Hypothalamus (tissue), 51 donors: ENCODE data around the gene AKAP12.
"Not testable (repeated sequence)": the region's sequence is repeated elsewhere in the genome, so short reads cannot be mapped to it uniquely, and the experiment has no call there.

Experiments used
- DNase-seq, 51 donors: peaks; one replicate each; lab custom pipeline; 2025; lab: John Stamatoyannopoulos, UW

Gene AKAP12

GRCh38 chr6:151374036-151374683 is 134.4 kb downstream of the AKAP12 start:
- DNase-seq: no peak

- no peak for DNase-seq
These were observed 136.1 kb downstream of the AKAP12 start for GRCh38 chr6:151375833-151376232.

GRCh38 chr6:151376440-151376839 is 136.7 kb downstream of the AKAP12 start:
- no peak for DNase-seq

GRCh38 chr6:151377095-151377494 is 137.3 kb downstream of the AKAP12 start:
- DNase-seq: no peak

- peak in 12 of 51 donors; percentile 3 to 24 (median 10) for DNase-seq
These were observed 140.4 kb downstream of the AKAP12 start for GRCh38 chr6:151379933-151380847.

- no peak for DNase-seq
These were observed 141.1 kb downstream of the AKAP12 start for GRCh38 chr6:151380848-151381205.

GRCh38 chr6:151381722-151382121 is 142.0 kb downstream of the AKAP12 start:
- DNase-seq: no peak

- DNase-seq: not testable (repeated sequence)
These were observed 142.9 kb downstream of the AKAP12 start for GRCh38 chr6:151382631-151383030.

- DNase-seq: no peak
These were observed 144.4 kb downstream of the AKAP12 start for GRCh38 chr6:151384151-151384550.

- no peak for DNase-seq
These were observed 145.4 kb downstream of the AKAP12 start for GRCh38 chr6:151385177-151385576.

- no peak for DNase-seq
These were observed 147.6 kb downstream of the AKAP12 start for GRCh38 chr6:151387175-151387970.

GRCh38 chr6:151388236-151388635 is 148.5 kb downstream of the AKAP12 start:
- no peak for DNase-seq

GRCh38 chr6:151388997-151389617 is 149.3 kb downstream of the AKAP12 start:
- DNase-seq: peak in 1 of 51 donors; percentile 79

GRCh38 chr6:151389618-151390275 is 150.0 kb downstream of the AKAP12 start:
- peak in 39 of 51 donors; percentile 17 to 89 (median 53) for DNase-seq

GRCh38 chr6:151390276-151390850 is 150.6 kb downstream of the AKAP12 start:
- peak; percentile 61 to 98 (median 95) for DNase-seq

GRCh38 chr6:151390851-151391470 is 151.2 kb downstream of the AKAP12 start:
- DNase-seq: peak in 50 of 51 donors; percentile 32 to 90 (median 64)

GRCh38 chr6:151391471-151392413 is 152.0 kb downstream of the AKAP12 start, which contains the start of gene ZBTB2:
Gene ZBTB2 (minus strand): TSS chr6:151391559. CDS start chr6:151373637, 17,922 bp downstream.
- peak in 49 of 51 donors; percentile 19 to 82 (median 56) for DNase-seq

GRCh38 chr6:151392427-151392826 is 152.7 kb downstream of the AKAP12 start:
- DNase-seq: no peak
